Spinal cord (tissue), 10 donors: Measurements from ENCODE around the gene ENTREP1. TPM values are rescaled to one million over a fixed set of nuclear protein-coding genes. Genes with fewer than 3 reads are reported as not detected.

ENCODE experiments used
- DNase-seq, 6 donors: peaks; one replicate each; pipeline versions ENCODE4 v3.0.0 to v3.0.0-alpha.2; 2013 to 2015; ENCODE audit warnings: low spot score in 6 of 6, low read depth in 4 of 6
- H3K27ac ChIP-seq: one replicate; pipeline ENCODE4 v1.5.1; 2013; ENCODE audit warnings: low read depth, low read length, control low read depth
- H3K27me3 ChIP-seq: one replicate; pipeline ENCODE4 v1.6.1; 2013; ENCODE audit warnings: low read length; ENCODE audit not compliant: control insufficient read depth, insufficient read depth
- H3K36me3 ChIP-seq: one replicate; pipeline ENCODE4 v1.6.1; 2013; ENCODE audit warnings: low read length; ENCODE audit not compliant: control insufficient read depth, insufficient read depth
- H3K4me1 ChIP-seq: one replicate; pipeline ENCODE4 v1.6.1; 2013; ENCODE audit warnings: low read length; ENCODE audit not compliant: control insufficient read depth, insufficient read depth
- H3K4me3 ChIP-seq: one replicate; pipeline ENCODE4 v1.5.1; 2013; ENCODE audit warnings: low read depth, low read length, control low read depth
- H3K9me3 ChIP-seq: one replicate; pipeline ENCODE4 v1.6.1; 2013; ENCODE audit warnings: low read length; ENCODE audit not compliant: control insufficient read depth, insufficient read depth
- WGBS: methylation state at CpG from one replicate; pipeline ENCODE4 v1.1.5; 2013; ENCODE audit warnings: missing lambda C conversion rate; ENCODE audit not compliant: insufficient coverage; 5-methylcytosine and 5-hydroxymethylcytosine counted together
- polyA plus RNA-seq, 2 donors: library from polyadenylated mRNA; unstranded; fragments of 120-200 nt; gene quantifications; one replicate each; pipeline ENCODE4 v1.2.1, GENCODE V29; 2013; ENCODE audit not compliant: insufficient read length in 2 of 2
- total RNA-seq, 2 donors: library from RNA; depleted of rRNA in 1 of 2; stranded (reverse); fragments of 120-200 nt in 1 of 2; fragments of >200 nt in 1 of 2; gene quantifications; one replicate each; pipeline versions ENCODE4 v1.2.3 to v1.2.4, GENCODE V29; 2013 to 2014
- donor health status: healthy.

Gene ENTREP1
- total and polyA plus RNA-seq, 4 donors, result 19.5 to 110 (median 63.0) TPM

DNA sequence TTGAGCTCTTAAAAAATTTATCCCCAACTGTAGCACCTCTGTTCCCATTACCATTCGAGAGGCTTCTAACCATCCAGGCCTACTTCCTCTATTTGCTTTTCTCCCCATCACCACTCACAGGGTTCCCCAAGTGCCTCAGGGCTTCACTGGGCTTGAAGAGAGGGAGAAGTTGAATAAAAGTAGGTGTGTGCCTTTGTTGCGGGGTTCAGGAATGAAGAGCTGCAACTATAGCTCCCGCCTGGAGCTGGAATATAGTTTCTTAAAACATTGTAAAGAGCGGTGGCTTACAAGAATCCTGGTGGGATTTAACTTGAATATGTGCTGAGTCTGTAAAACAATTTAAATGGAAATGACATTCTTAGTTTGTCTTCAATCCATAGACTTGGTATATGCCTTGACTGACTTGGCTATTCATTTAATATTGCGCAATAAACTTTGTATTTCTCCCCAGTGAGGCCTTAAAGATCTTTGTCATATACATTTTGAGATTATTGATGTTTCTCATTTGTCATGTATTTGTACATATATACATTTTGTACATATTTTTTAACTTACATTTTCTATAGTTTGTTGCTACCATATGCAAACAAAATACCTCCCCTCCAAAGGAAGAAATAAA, 7.2 kb downstream of the ENTREP1 start:
- peaks cover 3% of the 10 kb centered on the region for H3K4me1 ChIP-seq
- no peak overlapping the region for H3K27ac ChIP-seq
- no peak overlapping the region for H3K4me3 ChIP-seq
- H3K9me3 ChIP-seq, result no peaks in the 10 kb centered on the region
- WGBS, result 86% methylated on average over 3 of the region's 5 CpGs
- no peak for DNase-seq
- no peaks in the 10 kb centered on the region for H3K36me3 ChIP-seq
- no peaks in the 10 kb centered on the region for H3K27me3 ChIP-seq

DNA sequence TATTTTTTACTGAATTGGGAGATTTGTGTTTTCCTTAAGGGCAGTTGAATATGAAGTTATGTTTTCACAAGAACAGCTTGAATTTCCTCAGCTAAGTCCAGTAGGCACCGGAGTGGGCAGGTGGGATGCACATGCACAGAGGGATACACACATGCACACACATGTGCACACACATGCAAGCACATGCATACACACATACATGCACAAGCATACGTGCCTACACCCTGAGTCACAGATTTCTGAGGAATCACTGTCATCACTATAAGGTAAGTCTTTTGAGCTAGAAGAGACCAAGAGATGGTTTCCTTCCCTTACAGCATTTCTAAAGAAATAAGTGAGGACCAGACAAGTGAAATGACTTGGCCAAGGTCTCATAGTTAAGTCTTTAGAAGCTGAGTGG, 8.7 kb downstream of the ENTREP1 start:
- no peak for DNase-seq
- H3K27me3 ChIP-seq, result no peaks in the 10 kb centered on the region
- H3K4me3 ChIP-seq, result no peak overlapping the region
- no peaks in the 10 kb centered on the region for H3K36me3 ChIP-seq
- H3K27ac ChIP-seq, result no peak overlapping the region
- no peaks in the 10 kb centered on the region for H3K9me3 ChIP-seq
- peaks cover 3% of the 10 kb centered on the region for H3K4me1 ChIP-seq
- WGBS, result 100% methylated on average over 1 of the region's 2 CpGs

- Histone ChIP-seq H3K27ac (no peak overlapping the region), H3K27me3 (no peaks in the 10 kb centered on the region), H3K9me3 (no peaks in the 10 kb centered on the region), H3K4me1 (peaks cover 4% of the 10 kb centered on the region), H3K36me3 (no peaks in the 10 kb centered on the region), H3K4me3 (no peak overlapping the region)
- DNase-seq, result no peak
These were observed 9.3 kb downstream of the ENTREP1 start for GRCh38 chr9:69334317-69334716.

GRCh38 chr9:69339620-69340019, 14.6 kb downstream of the ENTREP1 start:
- no peak overlapping the region for H3K4me3 ChIP-seq
- no peak overlapping the region for H3K27ac ChIP-seq
- H3K9me3 ChIP-seq, result no peaks in the 10 kb centered on the region
- H3K4me1 ChIP-seq, result peaks cover 8% of the 10 kb centered on the region
- no peaks in the 10 kb centered on the region for H3K36me3 ChIP-seq
- 69% methylated on average over 1 of the region's 2 CpGs for WGBS
- peak in 1 of 6 donors; percentile 14 for DNase-seq
- no peaks in the 10 kb centered on the region for H3K27me3 ChIP-seq

DNA sequence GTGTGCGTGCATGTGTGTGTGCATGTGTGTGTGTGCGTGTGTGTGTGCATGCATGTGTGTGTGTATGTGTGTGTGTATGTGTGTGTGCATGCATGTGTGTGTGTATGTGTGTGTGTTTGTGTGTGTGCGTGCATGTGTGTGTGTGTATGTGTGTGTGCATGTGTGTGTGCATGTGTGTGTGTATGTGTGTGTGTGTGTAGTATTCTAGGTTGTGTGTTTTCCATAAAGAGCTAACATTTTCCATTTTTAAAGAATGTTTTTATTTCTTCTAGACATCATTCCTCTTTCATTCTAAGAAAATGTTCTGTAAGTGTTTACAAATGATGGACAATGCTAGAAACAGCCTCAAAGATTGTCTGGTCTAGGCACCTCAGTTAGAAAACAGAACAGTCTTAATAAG, 15.6 kb downstream of the ENTREP1 start:
- H3K9me3 ChIP-seq, result no peaks in the 10 kb centered on the region
- no peak overlapping the region for H3K4me3 ChIP-seq
- no peak for DNase-seq
- WGBS, result 0% methylated on average over 1 of the region's 3 CpGs
- H3K27me3 ChIP-seq, result no peaks in the 10 kb centered on the region
- no peak overlapping the region for H3K27ac ChIP-seq
- peaks cover 5% of the 10 kb centered on the region for H3K4me1 ChIP-seq
- no peaks in the 10 kb centered on the region for H3K36me3 ChIP-seq

DNA sequence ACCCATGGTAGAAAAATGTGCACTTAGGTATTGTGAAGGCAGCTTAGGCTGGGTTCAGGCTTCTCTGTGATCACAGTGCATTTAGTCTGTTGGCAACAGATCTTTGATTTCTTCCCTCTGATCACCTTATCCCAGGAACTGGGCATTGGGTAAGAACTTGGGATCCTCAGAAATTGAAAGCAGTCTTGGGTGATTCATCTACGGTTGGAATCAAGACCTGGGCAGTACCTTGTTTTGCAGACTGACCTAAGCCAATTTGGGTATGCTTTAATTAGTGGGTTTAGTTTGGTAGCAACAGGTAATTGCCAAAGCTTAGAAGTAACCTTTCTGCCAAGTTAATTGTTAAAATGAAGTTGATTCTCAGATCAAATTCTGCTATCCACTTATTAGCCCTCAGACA, 17.8 kb downstream of the ENTREP1 start:
- Histone ChIP-seq H3K4me3 (no peak overlapping the region), H3K4me1 (peaks cover 9% of the 10 kb centered on the region), H3K36me3 (no peaks in the 10 kb centered on the region), H3K27ac (no peak overlapping the region), H3K27me3 (no peaks in the 10 kb centered on the region), H3K9me3 (no peaks in the 10 kb centered on the region)
- DNase-seq, result no peak
- 75% methylated on average over 1 of the region's 1 CpG for WGBS

DNA sequence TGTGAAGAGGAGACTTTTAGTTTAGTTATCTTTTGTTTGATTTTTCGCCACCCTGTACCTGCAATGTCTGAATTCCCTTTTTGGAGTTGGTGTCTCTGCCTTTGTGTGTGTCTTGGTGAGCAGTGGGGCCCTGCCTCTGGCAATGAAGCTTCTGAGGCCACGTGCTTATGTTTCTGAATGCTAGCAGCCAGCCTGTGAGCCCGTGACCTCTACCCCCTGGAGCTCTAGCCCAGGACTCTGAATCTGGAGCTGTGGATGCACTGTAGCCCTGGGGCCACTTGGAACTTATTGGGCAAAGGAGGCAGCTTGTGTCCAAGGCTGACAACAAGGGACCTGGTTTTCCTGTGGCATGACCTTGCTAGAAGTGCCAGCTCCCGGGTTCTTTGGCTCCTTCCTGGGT, 19.4 kb downstream of the ENTREP1 start:
- Histone ChIP-seq H3K27me3 (no peaks in the 10 kb centered on the region), H3K27ac (no peak overlapping the region), H3K36me3 (no peaks in the 10 kb centered on the region), H3K4me1 (peaks cover 7% of the 10 kb centered on the region), H3K9me3 (no peaks in the 10 kb centered on the region), H3K4me3 (no peak overlapping the region)
- DNase-seq, result no peak
- 75% methylated on average over 4 of the region's 4 CpGs for WGBS

- WGBS, result no CpG with 5 or more reads among the region's 6 CpGs
- Histone ChIP-seq H3K27ac (no peak overlapping the region), H3K36me3 (no peaks in the 10 kb centered on the region), H3K4me1 (peaks cover 4% of the 10 kb centered on the region), H3K4me3 (no peak overlapping the region), H3K27me3 (no peaks in the 10 kb centered on the region), H3K9me3 (peaks cover 2% of the 10 kb centered on the region)
- DNase-seq, result no peak
These were observed 21.8 kb downstream of the ENTREP1 start for GRCh38 chr9:69346596-69347390.

DNA sequence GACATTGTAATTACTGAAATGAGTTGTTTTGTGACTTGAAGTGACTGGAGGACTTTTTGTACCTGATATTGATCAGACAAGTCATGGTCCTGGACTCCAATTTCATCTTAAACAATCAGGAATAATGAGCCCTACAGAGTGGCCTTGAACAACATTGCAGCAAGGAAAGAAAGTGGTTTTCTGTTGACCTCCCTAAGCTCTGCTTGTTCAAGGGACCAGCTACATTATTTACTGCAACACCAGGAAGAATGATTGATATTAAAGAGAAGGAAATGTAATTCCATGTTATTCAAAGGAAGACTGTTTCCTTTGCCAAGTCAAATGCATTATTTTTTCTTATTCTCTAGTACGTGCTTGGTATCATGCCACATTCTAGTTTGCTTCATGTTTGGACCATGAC, 22.6 kb downstream of the ENTREP1 start:
- no peaks in the 10 kb centered on the region for H3K27me3 ChIP-seq
- H3K4me3 ChIP-seq, result no peak overlapping the region
- peaks cover 2% of the 10 kb centered on the region for H3K9me3 ChIP-seq
- H3K4me1 ChIP-seq, result peaks cover 4% of the 10 kb centered on the region
- WGBS, result no CpG with 5 or more reads among the region's 1 CpG
- H3K27ac ChIP-seq, result no peak overlapping the region
- no peaks in the 10 kb centered on the region for H3K36me3 ChIP-seq
- no peak for DNase-seq

GRCh38 chr9:69351227-69351626, 26.2 kb downstream of the ENTREP1 start:
- DNase-seq, result no peak
- Histone ChIP-seq H3K36me3 (no peaks in the 10 kb centered on the region), H3K9me3 (peaks cover 2% of the 10 kb centered on the region), H3K4me3 (no peak overlapping the region), H3K27ac (no peak overlapping the region), H3K4me1 (peaks cover 4% of the 10 kb centered on the region), H3K27me3 (no peaks in the 10 kb centered on the region)
- no CpG with 5 or more reads among the region's 3 CpGs for WGBS
